Gastrocnemius medialis (tissue), 4 donors: Measurements from ENCODE around the gene EPB41L3. TPM values are rescaled to one million over a fixed set of nuclear protein-coding genes. Genes with fewer than 3 reads are reported as not detected.

Experiments
- ATAC-seq, 2 donors: fragments of 150-250 bp; one replicate each; pipeline ENCODE4 v1.9.1; 2016
- DNase-seq, 2 donors: peaks; one replicate each; pipeline ENCODE4 v3.0.0-alpha.2; 2019
- H3K27ac ChIP-seq, 4 donors: fragments of 200-600 bp; sonication (generic); 1 replicate in 1 of 4; 2 replicates in 3 of 4; pipeline ENCODE4 v1.5.1; 2016 to 2018; ENCODE audit warnings: mild to moderate bottlenecking in 2 of 4, moderate library complexity in 1 of 4
- H3K27me3 ChIP-seq, 3 donors: fragments of 200-600 bp; sonication (generic) in 2 of 3; 1 replicate in 1 of 3; 2 replicates in 2 of 3; pipeline versions ENCODE4 v1.5.1 to v1.6.0; 2016 to 2019; ENCODE audit warnings: mild to moderate bottlenecking in 1 of 3, moderate library complexity in 1 of 3
- H3K36me3 ChIP-seq, 2 donors: fragments of 200-600 bp; sonication (generic) in 1 of 2; one replicate each; pipeline ENCODE4 v1.5.1; 2017 to 2018
- H3K4me1 ChIP-seq, 2 donors: fragments of 200-600 bp; sonication (generic) in 1 of 2; one replicate each; pipeline ENCODE4 v1.5.1; 2016 to 2017; ENCODE audit warnings: mild to moderate bottlenecking in 2 of 2
- H3K4me3 ChIP-seq, 4 donors: fragments of 200-600 bp; sonication (generic) in 3 of 4; 1 replicate in 1 of 4; 2 replicates in 3 of 4; pipeline ENCODE4 v1.5.1; 2016 to 2019; ENCODE audit warnings: mild to moderate bottlenecking in 2 of 4
- H3K9me3 ChIP-seq, 3 donors: fragments of 200-600 bp; sonication (generic) in 2 of 3; 1 replicate in 1 of 3; 2 replicates in 2 of 3; pipeline ENCODE4 v1.5.1; 2016 to 2019
- CTCF ChIP-seq, 5 experiments: fragments of 450-650 bp in 3 of 5; fragments of 200-600 bp in 2 of 5; sonication (generic) in 2 of 5; IDR thresholded peaks in 4 of 5; conservative IDR thresholded peaks in 1 of 5; 1 replicate in 4 of 5; 2 replicates in 1 of 5; pipeline ENCODE4 v1.5.1; 2016 to 2019; ENCODE audit warnings: antibody characterized with exemption in 5 of 5, mild to moderate bottlenecking in 3 of 5, moderate library complexity in 3 of 5
- POLR2A ChIP-seq, 2 donors: fragments of 450-650 bp; IDR thresholded peaks; one replicate each; pipeline ENCODE4 v1.6.1; 2017; ENCODE audit warnings: antibody characterized with exemption in 2 of 2, mild to moderate bottlenecking in 2 of 2, moderate library complexity in 2 of 2
- in situ Hi-C, 4 donors: fragments of 200-750 bp; cut with MboI; loops; one replicate each; pipeline versions ENCODE4 v1.15.0 to v1.8.0; 2017; ENCODE audit warnings: low sequenced_read_pairs in 4 of 4
- intact Hi-C: fragments of 100-400 bp; cut with DNase I; formaldehyde crosslinking; loops from one replicate; pipeline ENCODE4 v1.15.1; 2023; ENCODE audit warnings: low total_unique reads
- total RNA-seq, 4 donors: library from RNA; depleted of rRNA; stranded (reverse); fragments of >200 nt; gene quantifications; one replicate each; pipeline versions ENCODE4 v1.1.0 to v1.2.3, GENCODE V29; 2016

Gene EPB41L3
- total RNA-seq, 4 donors from 2014 or later, result 9.2 to 24.4 (median 14.5) TPM

GRCh38 chr18:5543036-5543680, 639 bp downstream of the EPB41L3 start:
- intact Hi-C loops (no loop called here), in situ Hi-C loops (loop anchor here in 2 of 4 donors (25.0 kb wide), 2 partner anchors 94 to 106 kb away; no protein-coding TSS in a partner anchor)
- DNase-seq (no peak), ATAC-seq (peak; percentile 46 to 65)
- TF ChIP-seq CTCF (IDR thresholded peaks at IDR 0.05 in 4 of 5, conservative IDR thresholded peaks at IDR 0.05 in 1 of 5) (no peak), POLR2A (IDR thresholded peaks at IDR 0.05) (no peak)
- H3K27me3 ChIP-seq, result peaks cover 0 to 11% (median 4%) of the 10 kb centered on the region in 3 donors
- H3K36me3 ChIP-seq, result no peaks in the 10 kb centered on the region
- H3K4me1 ChIP-seq, result peaks cover 0 to 4% of the 10 kb centered on the region in 2 donors
- no peaks in the 10 kb centered on the region for H3K9me3 ChIP-seq
- H3K4me3 ChIP-seq, result peak overlapping the region; percentile 46 to 71 (median 54)
- peak overlapping the region in 2 of 4 donors; percentile 23 to 34 for H3K27ac ChIP-seq

- H3K27ac ChIP-seq, result peak overlapping the region in 2 of 4 donors; percentile 5 to 23
- DNase-seq, result no peak
- intact Hi-C loops, result no loop called here
Observed at GRCh38 chr18:5542515-5543035, 1.2 kb downstream of the EPB41L3 start.

GRCh38 chr18:5541644-5542043, 2.2 kb downstream of the EPB41L3 start:
- no peak for TF ChIP-seq POLR2A (IDR thresholded peaks at IDR 0.05)
- no peak for TF ChIP-seq CTCF (IDR thresholded peaks at IDR 0.05 in 4 of 5, conservative IDR thresholded peaks at IDR 0.05 in 1 of 5)

More at GRCh38 chr18:5542515-5543035, 1.2 kb downstream of the EPB41L3 start:
- peaks cover 0 to 4% of the 10 kb centered on the region in 2 donors for H3K4me1 ChIP-seq
- in situ Hi-C loops, result loop anchor here in 2 of 4 donors (25.0 kb wide), 2 partner anchors 95 to 105 kb away; no protein-coding TSS in a partner anchor
- no peaks in the 10 kb centered on the region for H3K9me3 ChIP-seq
- ATAC-seq, result no peak
- H3K36me3 ChIP-seq, result no peaks in the 10 kb centered on the region
- peak overlapping the region; percentile 46 to 71 (median 54) for H3K4me3 ChIP-seq
- peaks cover 0 to 11% (median 4%) of the 10 kb centered on the region in 3 donors for H3K27me3 ChIP-seq
- TF ChIP-seq POLR2A (IDR thresholded peaks at IDR 0.05) (no peak), CTCF (IDR thresholded peaks at IDR 0.05 in 4 of 5, conservative IDR thresholded peaks at IDR 0.05 in 1 of 5) (no peak)

GRCh38 chr18:5539391-5539790, 4.4 kb downstream of the EPB41L3 start:
- in situ Hi-C loops (loop anchor here in 2 of 4 donors (25.0 kb wide), 2 partner anchors 98 to 102 kb away; no protein-coding TSS in a partner anchor), intact Hi-C loops (no loop called here)
- Histone ChIP-seq H3K4me1 (peaks cover 0 to 4% of the 10 kb centered on the region in 2 donors), H3K36me3 (no peaks in the 10 kb centered on the region), H3K9me3 (no peaks in the 10 kb centered on the region), H3K4me3 (no peak overlapping the region), H3K27ac (no peak overlapping the region), H3K27me3 (peaks cover 0 to 6% (median 3%) of the 10 kb centered on the region in 3 donors)
- TF ChIP-seq POLR2A (IDR thresholded peaks at IDR 0.05) (no peak), CTCF (IDR thresholded peaks at IDR 0.05 in 4 of 5, conservative IDR thresholded peaks at IDR 0.05 in 1 of 5) (no peak)
- no peak for DNase-seq
- ATAC-seq, result no peak

More at GRCh38 chr18:5541644-5542043, 2.2 kb downstream of the EPB41L3 start:
- peaks cover 0 to 4% of the 10 kb centered on the region in 2 donors for H3K4me1 ChIP-seq
- H3K4me3 ChIP-seq, result no peak overlapping the region
- intact Hi-C loops (no loop called here), in situ Hi-C loops (loop anchor here in 2 of 4 donors (25.0 kb wide), 2 partner anchors 96 to 104 kb away; no protein-coding TSS in a partner anchor)
- H3K9me3 ChIP-seq, result no peaks in the 10 kb centered on the region
- ATAC-seq, result no peak
- no peak overlapping the region for H3K27ac ChIP-seq
- no peak for DNase-seq
- H3K27me3 ChIP-seq, result peaks cover 0 to 11% (median 4%) of the 10 kb centered on the region in 3 donors
- H3K36me3 ChIP-seq, result no peaks in the 10 kb centered on the region
